GM10266 (cell line): ENCODE data around the gene TFDP2.

ENCODE experiments used
- DNase-seq: peaks from one replicate; pipeline ENCODE4 v3.0.0; 2012; ENCODE audit errors: extremely low spot score
- TF ChIP-seq, protein P1 (sequence below): IDR thresholded peaks from 2 replicates; pipeline ENCODE4 v1.5.1; 2012; ENCODE audit warnings: mild to moderate bottlenecking, low read depth; ENCODE audit not compliant: control insufficient read depth, insufficient read depth; ENCODE audit errors: missing control alignments

TFDP2 gene

DNA sequence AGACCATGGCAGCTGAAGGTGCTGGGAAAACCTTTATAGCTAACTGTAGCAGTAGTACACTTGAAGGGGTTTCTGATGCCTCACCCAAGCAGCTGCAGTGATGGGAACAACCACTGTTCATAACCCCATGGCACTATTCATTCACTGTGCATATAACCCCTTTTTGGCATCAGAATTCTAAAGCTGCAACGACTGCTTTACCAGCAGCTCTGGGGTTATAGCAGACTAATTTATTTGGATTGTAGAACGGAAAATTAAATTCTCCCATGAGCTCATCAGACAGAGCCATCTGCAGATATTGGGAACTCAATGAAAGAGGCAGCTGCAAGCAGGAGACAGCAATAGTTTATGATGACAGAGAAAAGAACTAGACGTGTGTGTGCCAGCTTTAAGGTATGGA is 28.6 kb downstream of the TFDP2 start:
- TF ChIP-seq, protein P1, sequence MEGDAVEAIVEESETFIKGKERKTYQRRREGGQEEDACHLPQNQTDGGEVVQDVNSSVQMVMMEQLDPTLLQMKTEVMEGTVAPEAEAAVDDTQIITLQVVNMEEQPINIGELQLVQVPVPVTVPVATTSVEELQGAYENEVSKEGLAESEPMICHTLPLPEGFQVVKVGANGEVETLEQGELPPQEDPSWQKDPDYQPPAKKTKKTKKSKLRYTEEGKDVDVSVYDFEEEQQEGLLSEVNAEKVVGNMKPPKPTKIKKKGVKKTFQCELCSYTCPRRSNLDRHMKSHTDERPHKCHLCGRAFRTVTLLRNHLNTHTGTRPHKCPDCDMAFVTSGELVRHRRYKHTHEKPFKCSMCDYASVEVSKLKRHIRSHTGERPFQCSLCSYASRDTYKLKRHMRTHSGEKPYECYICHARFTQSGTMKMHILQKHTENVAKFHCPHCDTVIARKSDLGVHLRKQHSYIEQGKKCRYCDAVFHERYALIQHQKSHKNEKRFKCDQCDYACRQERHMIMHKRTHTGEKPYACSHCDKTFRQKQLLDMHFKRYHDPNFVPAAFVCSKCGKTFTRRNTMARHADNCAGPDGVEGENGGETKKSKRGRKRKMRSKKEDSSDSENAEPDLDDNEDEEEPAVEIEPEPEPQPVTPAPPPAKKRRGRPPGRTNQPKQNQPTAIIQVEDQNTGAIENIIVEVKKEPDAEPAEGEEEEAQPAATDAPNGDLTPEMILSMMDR = no peak
- DNase-seq = no peak

DNA sequence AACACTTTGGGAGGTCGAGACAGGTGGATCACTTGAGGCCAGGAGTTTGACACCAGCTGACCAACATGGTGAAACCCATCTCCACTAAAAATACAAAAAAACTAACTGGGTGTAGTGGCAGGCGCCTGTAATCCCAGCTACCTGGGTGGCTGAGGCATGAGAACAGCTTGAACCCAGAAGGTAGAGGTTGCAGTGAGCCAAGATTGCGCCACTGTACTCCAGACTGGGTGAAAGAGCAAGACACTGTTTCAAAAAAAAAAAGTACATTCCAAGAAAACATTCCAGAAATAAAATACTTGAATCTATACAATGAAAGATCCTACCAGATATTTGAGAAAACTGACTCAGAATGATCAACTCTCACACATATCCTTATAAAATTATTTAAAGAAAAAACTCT is 30.4 kb downstream of the TFDP2 start:
- TF ChIP-seq, protein P1 = no peak
- no peak for DNase-seq

DNA sequence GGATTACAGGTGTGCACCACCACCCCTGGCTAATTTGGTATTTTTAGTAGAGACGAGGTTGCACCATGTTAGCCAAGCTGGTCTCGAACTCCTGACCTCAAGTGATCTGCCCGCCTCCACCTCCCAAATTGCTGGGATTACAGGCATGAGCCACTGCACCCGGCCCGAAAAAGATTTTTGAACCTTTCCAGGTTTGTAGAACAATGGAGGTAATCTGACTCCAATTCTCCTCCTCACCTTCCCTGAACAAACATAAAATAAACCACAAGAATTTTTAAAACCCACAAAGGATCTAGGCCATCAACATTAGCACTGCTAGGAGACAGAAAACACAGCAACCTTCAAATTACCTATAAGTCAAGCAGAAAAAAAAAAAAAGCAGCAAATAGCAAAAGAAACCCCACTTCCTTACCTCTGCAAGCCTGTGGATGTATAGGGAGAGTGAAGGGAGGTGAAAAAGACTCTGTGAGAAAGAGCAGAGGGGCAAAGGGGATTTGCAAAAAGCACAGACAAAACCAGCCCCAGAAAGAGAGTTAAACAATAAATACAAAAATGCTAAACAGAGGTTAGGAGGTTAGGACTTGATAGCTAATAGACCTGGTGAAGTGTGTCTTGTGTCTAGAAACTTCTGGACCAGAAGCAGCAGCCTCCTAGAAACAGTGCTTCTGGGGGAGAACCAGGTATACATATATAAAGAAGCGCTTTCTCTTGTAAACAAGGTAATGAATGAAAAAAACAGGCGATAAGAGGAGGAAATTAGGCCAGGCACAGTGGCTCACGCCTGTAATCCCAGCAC is 32.1 kb downstream of the TFDP2 start:
- TF ChIP-seq, protein P1 = no peak
- no peak for DNase-seq

DNA sequence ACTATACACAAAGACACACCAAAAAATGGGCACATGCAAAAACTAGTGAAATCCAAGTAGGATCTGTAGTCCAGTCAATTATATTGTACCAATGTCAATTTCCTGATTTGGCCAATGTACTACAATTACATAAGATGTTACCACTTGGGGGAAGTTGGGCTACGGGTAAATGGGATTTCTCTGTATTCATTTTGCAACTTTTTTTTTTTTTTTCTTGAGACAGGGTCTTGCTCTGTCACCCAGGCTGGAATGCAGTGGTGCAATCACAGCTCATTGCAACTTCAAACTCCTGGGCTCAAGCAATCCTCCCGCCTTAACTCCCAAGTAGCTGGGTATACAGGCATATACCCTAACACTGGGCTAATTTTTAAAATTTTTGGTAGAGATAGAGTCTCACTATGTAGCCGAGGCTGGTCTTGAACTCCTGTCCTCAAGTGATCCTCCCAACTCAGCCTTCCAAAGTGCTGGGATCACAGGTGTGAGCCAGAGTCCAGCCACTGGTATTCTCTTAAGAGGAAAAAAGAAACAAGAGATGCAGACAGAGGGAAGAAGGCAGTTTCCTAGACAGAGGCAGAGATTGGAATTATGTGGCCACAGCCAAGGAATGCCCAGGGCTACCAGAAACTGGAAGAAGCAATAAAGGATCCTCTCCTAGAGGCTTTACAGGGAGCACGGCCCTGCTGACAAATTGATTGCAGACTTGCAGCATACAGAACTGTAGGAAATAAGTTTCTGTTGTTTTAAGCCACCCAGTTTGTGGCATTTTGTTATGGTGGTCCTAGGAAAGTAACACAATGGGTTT is 33.3 kb downstream of the TFDP2 start:
- DNase-seq = no peak
- TF ChIP-seq, protein P1 = no peak

DNA sequence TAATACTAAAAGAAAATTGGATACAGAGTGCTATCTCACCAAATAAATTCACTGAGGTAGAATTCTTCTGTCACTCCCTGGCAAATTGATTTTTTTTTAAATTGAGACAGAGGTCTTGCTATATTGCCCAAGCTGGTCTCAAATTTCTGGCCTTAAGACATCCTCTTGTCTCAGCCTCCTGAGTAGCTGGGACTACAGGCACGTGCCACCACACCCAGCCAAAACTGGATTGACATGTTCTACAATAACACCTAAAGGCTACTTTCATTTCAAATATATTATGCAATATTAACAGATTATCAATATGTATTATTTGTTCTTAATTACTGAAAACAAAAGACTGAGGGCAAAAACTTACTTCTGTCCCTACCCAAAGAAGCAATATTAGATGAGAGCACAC is 36.7 kb downstream of the TFDP2 start:
- DNase-seq = no peak
- TF ChIP-seq, protein P1 = no peak

DNA sequence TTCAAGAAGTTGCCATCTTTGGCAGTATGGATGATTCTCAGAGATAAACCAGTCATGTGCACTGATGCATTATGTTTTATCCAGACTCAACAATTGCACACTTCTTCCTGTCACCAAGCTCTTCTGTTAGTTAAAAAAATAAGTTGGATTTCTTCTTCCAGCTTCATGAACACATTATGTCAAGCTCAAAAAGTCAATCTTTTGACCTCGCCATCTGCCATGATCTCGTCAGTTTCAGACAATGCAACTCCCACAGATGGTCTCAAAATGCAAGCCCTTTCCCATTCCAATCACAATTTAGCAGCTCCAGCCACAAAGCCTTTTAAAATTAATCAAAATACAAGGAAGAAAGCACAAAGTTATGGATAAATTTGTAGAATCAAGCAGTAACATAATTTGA is 42.8 kb downstream of the TFDP2 start:
- DNase-seq = no peak
- TF ChIP-seq, protein P1 = no peak

DNA sequence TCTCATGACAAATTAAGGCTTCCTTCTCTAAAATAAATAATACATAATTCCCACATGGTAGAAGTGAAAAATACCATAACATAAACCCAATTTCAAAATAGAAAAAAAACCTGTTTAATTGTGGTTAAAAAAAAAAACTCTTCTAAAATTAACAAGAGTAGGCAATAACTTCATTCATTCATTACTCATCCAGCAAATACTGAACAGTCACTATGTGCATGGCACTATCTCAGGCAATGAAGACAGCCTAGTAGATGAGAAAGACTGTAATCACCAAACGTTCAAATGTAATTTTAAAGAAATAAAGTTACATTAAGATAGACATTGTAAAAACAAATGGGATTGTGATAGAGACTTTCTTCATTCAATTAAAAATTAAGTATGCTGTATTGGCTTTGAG is 43.4 kb downstream of the TFDP2 start:
- TF ChIP-seq, protein P1 = no peak
- DNase-seq = no peak
